ENCODE results near the gene ATP6V0D1.

Gene ATP6V0D1

GRCh38 chr16:67388191-67388590, 92.8 kb downstream of the ATP6V0D1 start:
- no peak for DNase-seq

Measured in NCI-H1694 treated with DMSO at 0.1 percent for 48 hours (cell line).